Measurements from ENCODE around the gene GOLGB1.

GRCh38 chr3:121654493-121655385, 94.8 kb downstream of the GOLGB1 start:
- no peak for TF ChIP-seq CTCF (IDR thresholded peaks at IDR 0.05 in 8 of 11, conservative IDR thresholded peaks at IDR 0.05 in 3 of 11)
- TF ChIP-seq POLR2A (IDR thresholded peaks at IDR 0.05), result no peak
- TF ChIP-seq POLR2AphosphoS5 (IDR thresholded peaks at IDR 0.05), result no peak
